SJCRH30 (cell line): ENCODE data around the gene EEF1G. TPM values are rescaled to one million over a fixed set of nuclear protein-coding genes. Genes with fewer than 3 reads are reported as not detected.
"Not testable (repeated sequence)": the region's sequence is repeated elsewhere in the genome, so short reads cannot be mapped to it uniquely, and the experiment has no call there.

Experiments used
- DNase-seq, 2 experiments: peaks; one replicate each; pipeline ENCODE4 v3.0.0-alpha.2; 2015 to 2020
- H3K27ac ChIP-seq: fragments of 250-450 bp; sonication (Bioruptor Pico); 2 replicates; pipeline ENCODE4 v1.5.1; 2020; ENCODE audit warnings: mild to moderate bottlenecking, moderate library complexity
- H3K27me3 ChIP-seq: fragments of 250-450 bp; sonication (Bioruptor Pico); 2 replicates; pipeline ENCODE4 v1.5.1; 2020; ENCODE audit warnings: mild to moderate bottlenecking, moderate library complexity
- H3K36me3 ChIP-seq: fragments of 250-450 bp; sonication (Bioruptor Pico); 2 replicates; pipeline ENCODE4 v1.5.1; 2020; ENCODE audit warnings: mild to moderate bottlenecking, moderate library complexity
- H3K4me1 ChIP-seq: fragments of 250-450 bp; sonication (Bioruptor Pico); 2 replicates; pipeline ENCODE4 v1.5.1; 2020; ENCODE audit warnings: mild to moderate bottlenecking, moderate library complexity
- H3K4me3 ChIP-seq: fragments of 250-450 bp; sonication (Bioruptor Pico); 2 replicates; pipeline ENCODE4 v1.5.1; 2020; ENCODE audit warnings: mild to moderate bottlenecking, moderate library complexity
- H3K9me3 ChIP-seq: fragments of 250-450 bp; sonication (Bioruptor Pico); replicated peaks from 2 replicates; pipeline ENCODE4 v1.5.1; 2020; ENCODE audit warnings: mild to moderate bottlenecking, moderate library complexity
- total RNA-seq: library from RNA; depleted of rRNA; stranded (reverse); fragments of >200 nt; shearing (Covaris generic); gene quantifications from 2 replicates; pipeline ENCODE4 v1.2.3, GENCODE V29; 2014; rRNA removed

The EEF1G gene, protein sequence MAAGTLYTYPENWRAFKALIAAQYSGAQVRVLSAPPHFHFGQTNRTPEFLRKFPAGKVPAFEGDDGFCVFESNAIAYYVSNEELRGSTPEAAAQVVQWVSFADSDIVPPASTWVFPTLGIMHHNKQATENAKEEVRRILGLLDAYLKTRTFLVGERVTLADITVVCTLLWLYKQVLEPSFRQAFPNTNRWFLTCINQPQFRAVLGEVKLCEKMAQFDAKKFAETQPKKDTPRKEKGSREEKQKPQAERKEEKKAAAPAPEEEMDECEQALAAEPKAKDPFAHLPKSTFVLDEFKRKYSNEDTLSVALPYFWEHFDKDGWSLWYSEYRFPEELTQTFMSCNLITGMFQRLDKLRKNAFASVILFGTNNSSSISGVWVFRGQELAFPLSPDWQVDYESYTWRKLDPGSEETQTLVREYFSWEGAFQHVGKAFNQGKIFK
- 2,270 and 2,323 TPM in 2 replicates for total RNA-seq

DNA sequence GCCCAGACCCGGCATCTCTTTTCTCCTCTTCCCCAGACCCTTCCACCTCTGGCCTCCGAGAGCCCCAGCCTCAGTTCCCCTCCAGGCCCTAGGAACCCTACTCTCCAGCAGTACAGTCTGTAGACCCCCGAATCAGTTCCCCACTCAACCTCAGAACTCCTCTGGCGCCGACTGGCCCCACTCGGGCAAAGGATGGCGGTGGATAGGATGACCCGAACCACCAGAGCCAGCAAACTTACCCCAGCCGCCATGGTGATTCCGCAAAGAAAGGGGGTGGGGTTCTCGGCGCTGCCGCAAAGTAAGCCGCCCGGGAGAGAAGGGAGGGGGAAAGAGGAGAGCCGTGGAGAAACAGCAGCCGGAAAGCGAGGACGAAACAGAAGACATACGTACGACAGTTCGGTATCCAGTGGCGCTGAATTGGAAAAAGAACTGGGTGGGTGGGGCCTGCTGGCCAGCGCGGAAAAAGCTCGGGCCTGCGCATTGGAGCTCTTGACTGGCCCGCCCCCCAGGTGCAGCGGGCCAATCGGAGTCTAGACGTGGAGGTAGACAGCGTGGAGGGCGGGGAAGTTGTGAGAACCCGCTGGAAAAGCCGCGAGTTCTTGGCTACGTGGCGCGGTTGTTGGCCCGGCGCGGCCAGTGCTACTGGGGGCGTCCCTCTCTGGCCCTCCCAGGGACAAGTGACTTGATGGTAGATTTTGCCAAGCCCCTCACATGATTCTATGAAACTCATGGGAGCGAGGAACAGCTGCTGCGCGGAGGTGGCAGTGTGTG is at the start of gene EEF1G:
EEF1G (minus strand) TSS at position 300 of the 771 bp plus-strand sequence; CDS start at position 251, 49 bp downstream.
- peaks cover 44% of the 10 kb centered on the region for H3K36me3 ChIP-seq
- peak; percentile 99 for DNase-seq
- H3K4me1 ChIP-seq = peaks cover 3% of the 10 kb centered on the region; the same call in 1 of the 2 replicates
- peak within 1 kb of the TSS; percentile 71 for H3K4me3 ChIP-seq
- H3K27ac ChIP-seq = peak within 1 kb of the TSS; percentile 72
- no peaks in the 10 kb centered on the region for H3K27me3 ChIP-seq
- no peaks in the 10 kb centered on the region for H3K9me3 ChIP-seq

DNA sequence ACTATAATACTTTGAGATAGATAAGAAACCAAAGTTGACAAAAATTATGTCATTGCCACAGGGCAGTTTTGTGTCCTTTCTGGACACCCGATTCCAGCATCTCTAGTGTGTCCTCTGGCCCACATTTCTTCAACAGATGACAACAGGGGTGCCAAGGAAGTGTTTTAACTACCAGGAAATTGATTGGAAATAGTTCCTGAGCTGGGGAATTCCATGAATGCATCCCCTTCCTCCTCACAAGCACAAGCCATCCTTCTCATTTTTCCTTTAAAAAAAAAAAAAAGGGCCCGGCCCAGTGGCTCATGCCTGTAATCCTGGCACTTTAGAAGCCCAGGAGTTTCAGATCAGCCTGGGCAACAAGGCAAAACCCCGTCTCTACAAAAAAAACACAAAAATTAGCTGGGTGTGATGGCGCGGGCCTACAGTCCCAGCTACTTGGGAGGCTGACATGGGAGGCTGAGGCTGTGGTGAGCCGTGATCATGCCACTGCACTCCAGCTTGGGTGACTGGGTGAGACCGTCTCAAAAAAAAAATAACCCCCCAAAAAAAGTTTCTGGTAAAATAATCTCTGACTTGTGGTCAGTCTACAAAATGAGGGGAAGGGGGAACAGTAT is 48.9 kb upstream of the EEF1G start:
- peak overlapping the region; percentile 69 for H3K4me3 ChIP-seq

DNA sequence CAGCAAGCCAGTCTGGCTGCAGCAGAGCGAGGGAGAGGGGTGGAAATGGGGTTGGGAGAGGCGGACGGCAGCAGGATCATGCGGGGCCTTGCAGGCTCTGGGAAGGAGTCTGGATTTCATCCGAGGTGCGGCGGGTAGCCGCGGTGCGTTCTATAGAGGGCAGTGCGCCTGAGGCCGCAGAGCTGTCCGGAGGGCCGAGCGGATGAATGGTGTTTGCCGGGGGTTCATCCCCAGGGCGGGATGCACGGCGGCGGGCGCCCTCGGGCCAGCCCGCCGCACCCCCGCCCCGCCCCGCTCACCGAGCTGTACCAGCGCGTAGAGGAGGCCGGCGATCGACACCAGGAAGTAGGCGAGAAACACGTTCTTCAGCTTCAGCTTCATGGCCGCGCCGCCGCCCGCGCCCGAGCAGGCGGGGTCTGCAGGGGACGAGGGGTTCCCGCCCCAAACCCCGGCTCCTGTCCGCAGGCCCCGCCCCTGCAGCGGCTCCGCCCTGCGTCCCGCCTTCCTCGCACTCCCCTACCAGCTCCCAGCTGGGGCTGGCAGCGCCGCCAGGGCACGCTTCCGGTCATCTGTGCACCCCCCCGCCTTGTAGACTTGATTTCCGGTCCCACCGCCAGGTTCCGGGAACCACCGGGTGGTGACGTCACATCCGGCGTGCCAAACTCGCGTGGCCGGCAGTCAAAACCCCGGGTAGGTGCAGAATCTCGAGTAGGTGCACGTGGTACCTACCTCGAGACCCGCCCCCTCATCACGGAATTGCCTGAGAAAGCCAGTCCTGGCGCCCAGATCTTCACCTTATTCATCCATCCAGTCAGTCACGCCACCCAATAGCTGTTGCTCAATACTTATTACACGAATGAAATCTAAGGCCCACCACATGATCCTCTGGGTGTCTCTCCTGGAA is 48.1 kb upstream of the EEF1G start, which contains the start of gene B3GAT3:
B3GAT3 (minus strand) TSS at position 420 of the 904 bp plus-strand sequence; CDS start at position 381, 39 bp downstream.
- Histone ChIP-seq H3K4me1 (peaks cover 5% of the 10 kb centered on the region), H3K27me3 (no peaks in the 10 kb centered on the region), H3K4me3 (peak within 1 kb of the TSS; percentile 69), H3K27ac (peak within 1 kb of the TSS; percentile 51), H3K9me3 (no peaks in the 10 kb centered on the region), H3K36me3 (peaks cover 16% of the 10 kb centered on the region)
- peak; percentile 98 to 99 for DNase-seq

More for the DNA sequence above, 48.9 kb upstream of the EEF1G start:
- Histone ChIP-seq H3K36me3 (peaks cover 23% of the 10 kb centered on the region), H3K27ac (peak overlapping the region; percentile 51), H3K9me3 (no peaks in the 10 kb centered on the region), H3K4me1 (peaks cover 5% of the 10 kb centered on the region), H3K27me3 (no peaks in the 10 kb centered on the region)
- no peak for DNase-seq

DNA sequence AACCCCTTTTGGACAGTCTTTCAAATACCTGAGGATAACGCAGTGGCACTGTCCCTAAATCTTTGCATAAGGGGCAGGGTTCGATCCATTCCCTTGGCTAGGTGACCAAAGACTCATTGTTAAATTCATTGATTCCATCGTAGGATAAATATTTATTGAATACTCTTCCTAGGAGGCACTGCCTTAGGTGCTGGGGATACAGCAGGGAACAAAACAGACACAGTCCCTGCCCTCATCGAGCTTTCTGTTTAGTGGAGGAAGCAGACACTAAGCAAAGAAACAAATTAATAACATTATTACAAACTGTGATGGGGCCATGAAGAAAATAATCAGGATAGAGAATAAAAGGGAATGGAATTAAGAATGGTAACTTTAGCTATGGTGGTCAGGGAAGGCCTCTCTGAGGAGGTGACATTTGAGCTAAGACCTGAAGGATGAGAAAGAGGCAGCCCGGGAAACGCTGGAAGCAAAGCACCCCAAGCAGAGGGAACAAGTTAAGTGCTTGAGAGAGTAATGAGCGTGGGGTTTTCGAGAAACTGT is 47.4 kb upstream of the EEF1G start:
- H3K4me1 ChIP-seq = peaks cover 5% of the 10 kb centered on the region
- peak overlapping the region; percentile 69 for H3K4me3 ChIP-seq
- H3K9me3 ChIP-seq = no peaks in the 10 kb centered on the region
- DNase-seq = no peak
- H3K27me3 ChIP-seq = no peaks in the 10 kb centered on the region
- H3K36me3 ChIP-seq = peaks cover 8% of the 10 kb centered on the region
- peak overlapping the region; percentile 51 for H3K27ac ChIP-seq

DNA sequence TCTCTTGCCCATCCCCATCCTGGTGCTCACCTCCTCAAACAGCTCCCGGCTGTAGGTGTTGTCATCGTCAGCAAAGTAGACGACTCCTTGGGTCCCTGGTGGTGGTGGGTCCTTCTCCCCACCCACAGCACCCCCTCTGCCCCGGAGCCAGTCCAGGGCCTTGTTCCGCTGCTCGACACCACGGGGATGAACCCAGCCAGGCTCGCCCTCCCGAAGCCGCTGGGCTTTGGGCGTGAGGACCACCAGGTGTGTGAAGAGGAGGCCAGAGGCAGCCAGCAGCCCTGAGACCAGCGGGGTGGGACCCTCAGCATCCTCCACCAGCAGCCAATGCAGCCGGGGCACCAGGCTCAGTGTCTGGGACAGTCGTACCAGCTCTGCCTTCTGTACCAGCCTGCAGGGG is 43.3 kb upstream of the EEF1G start:
- H3K27me3 ChIP-seq, H3K4me1 ChIP-seq, H3K27ac ChIP-seq: not testable (repeated sequence)

DNA sequence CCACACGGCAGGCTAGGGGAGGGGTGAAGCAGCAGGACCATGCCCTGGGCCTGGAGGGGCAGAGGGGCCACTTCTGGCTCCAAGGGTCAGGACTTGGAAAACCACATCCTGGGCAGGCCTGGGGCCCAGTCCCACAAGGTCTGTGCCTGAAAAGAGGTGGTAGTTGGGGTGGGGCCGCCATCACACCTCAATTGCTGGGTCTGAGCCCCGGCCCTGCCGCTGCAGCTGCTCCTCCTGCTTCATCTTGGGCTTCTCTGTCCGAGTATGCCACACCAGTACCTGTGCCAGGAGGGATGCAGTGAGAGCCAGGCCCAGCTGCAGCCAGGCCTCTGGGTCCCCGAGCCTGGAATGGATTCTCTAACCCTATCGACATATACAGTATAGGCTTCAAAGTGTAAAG is 41.8 kb upstream of the EEF1G start:
- no peak overlapping the region for H3K27ac ChIP-seq
- DNase-seq = no peak
- H3K9me3 ChIP-seq = no peaks in the 10 kb centered on the region
- H3K36me3 ChIP-seq = no peaks in the 10 kb centered on the region
- no peak overlapping the region for H3K4me3 ChIP-seq
- no peaks in the 10 kb centered on the region for H3K4me1 ChIP-seq
- H3K27me3 ChIP-seq = no peaks in the 10 kb centered on the region

More for the DNA sequence above, 43.3 kb upstream of the EEF1G start:
- not testable (repeated sequence) for H3K36me3 ChIP-seq, DNase-seq, H3K9me3 ChIP-seq, H3K4me3 ChIP-seq

DNA sequence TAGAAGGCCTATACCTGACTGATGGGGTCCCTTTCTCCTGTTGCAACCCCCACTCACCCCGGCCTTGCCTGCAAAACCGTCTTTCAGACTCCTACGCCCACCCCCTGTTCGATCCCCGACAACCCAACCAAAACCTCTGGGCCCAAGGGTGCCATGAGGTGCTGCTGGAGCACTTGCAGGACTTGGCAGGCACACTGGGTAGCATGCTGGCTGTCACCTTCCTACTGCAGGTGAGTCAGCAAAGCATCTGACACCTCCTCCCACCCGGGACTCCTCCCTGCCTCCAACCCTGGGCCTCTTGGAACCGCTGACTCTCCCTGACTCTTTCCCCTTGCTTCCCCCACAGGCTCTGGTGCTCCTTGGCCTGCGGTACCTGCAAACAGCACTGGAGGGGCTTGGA is 40.6 kb upstream of the EEF1G start:
- Histone ChIP-seq H3K36me3 (no peaks in the 10 kb centered on the region), H3K27me3 (no peaks in the 10 kb centered on the region), H3K27ac (no peak overlapping the region), H3K4me1 (no peaks in the 10 kb centered on the region), H3K4me3 (no peak overlapping the region), H3K9me3 (no peaks in the 10 kb centered on the region)
- no peak for DNase-seq

DNA sequence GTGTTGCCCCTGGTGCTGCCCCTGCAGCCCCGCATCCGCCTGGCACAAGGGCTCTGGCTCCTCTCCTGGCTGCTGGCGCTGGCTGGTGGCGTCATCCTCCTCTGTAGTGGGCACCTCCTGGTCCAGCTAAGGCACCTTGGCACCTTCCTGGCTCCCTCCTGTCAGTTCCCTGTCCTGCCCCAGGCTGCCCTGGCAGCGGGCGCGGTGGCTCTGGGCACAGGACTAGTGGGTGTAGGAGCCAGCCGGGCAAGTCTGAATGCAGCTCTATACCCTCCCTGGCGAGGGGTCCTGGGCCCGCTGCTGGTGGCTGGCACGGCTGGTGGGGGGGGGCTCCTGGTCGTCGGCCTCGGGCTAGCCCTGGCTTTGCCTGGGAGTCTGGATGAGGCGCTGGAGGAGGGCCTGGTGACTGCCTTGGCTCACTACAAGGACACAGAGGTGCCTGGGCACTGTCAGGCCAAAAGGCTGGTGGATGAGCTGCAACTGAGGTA is 39.6 kb upstream of the EEF1G start:
- Histone ChIP-seq H3K27me3 (no peaks in the 10 kb centered on the region), H3K4me1 (no peaks in the 10 kb centered on the region), H3K9me3 (no peaks in the 10 kb centered on the region), H3K4me3 (peak overlapping the region; percentile 79; the same call in 1 of the 2 replicates), H3K36me3 (no peaks in the 10 kb centered on the region), H3K27ac (no peak overlapping the region)
- DNase-seq = no peak

DNA sequence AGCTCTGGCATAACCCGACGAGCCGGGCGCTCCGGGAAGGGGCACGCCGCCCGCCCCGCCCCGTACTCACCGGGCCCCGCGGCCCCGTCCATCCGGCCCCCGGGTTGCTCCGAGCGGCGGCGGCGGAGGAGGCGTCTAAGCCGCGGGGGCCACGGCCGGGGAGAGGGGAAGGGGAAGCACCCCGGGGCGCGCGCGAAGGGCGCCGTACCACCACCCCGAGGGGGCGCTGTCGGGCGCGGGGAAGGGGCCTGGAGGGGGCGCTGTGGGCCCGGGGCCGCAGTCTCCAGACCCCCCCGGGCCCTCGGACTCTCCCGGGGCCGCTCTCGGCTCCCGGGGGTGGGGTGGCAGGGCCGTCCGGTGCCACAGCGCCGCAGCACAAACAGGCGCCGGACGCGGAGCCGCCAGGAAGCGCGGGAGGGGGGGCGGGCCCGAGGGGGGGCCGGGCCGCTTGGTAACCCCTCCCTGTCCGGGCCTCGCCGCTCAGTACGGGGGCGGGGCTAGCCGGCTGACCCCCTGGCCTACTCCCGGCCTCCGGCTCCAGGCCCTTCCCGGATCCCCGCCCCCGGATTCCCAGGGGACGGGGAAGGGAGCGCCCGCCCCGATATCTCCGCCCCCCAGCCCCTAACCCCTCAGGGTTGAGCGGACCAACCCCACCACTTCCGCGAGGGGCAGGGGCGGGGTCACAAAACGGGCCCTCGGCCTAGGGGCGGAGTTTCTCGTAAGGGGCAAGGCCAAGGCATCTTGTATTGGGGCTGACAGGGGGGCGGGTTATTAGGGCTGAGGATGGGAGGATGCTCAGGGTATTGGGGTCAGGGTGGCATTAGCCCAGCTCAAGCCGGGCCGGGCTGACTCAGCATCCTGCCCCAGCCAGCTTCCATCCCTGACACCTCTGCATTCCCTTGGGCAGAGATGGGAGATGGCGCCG is 38.9 kb upstream of the EEF1G start, which contains the start of the genes EML3 and ROM1:
EML3 (minus strand) TSS at position 410 of the 925 bp plus-strand sequence; CDS start at position 92, 318 bp downstream.
ROM1 (plus strand) TSS at position 892 of the 925 bp plus-strand sequence; CDS start at position 917, 25 bp downstream.
- Histone ChIP-seq H3K9me3 (no peaks in the 10 kb centered on the region), H3K27me3 (no peaks in the 10 kb centered on the region), H3K36me3 (no peaks in the 10 kb centered on the region), H3K4me1 (no peaks in the 10 kb centered on the region), H3K27ac (peak within 1 kb of the TSS; percentile 45), H3K4me3 (peak within 1 kb of the TSS; percentile 79)
- peak; percentile 94 for DNase-seq

DNA sequence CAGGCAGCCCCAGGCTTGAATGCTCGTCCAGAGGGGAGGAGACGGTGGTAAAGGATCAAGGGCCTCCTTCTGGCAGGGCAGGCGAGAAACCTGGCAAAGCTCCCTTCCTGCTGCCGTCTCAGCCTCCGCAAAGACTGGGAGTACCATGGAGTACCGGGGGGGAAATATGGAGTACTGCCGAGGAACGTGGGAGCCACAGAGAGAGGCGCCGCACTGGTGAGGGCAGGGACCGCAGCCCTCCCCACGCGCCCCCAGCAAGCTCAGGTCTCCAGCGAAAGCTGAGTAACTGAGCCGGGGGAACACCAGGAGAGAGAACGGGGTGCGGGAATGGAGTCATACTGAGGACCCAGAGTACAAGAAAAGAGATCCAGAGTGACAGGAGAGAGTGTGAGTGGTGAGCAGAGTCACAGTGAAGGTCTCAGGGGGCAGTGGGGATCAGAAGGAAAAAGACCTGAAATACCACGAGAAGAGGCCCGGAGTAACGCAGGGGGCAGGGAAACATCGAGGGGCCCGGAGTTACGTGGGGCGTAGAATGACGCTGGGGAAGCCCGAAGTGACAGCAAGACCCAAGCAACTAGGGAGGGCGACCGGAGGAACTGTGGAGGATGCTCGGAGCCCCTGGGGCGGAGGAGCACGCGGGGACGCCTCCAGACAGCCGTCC is 38.1 kb upstream of the EEF1G start:
- Histone ChIP-seq H3K4me3 (peak overlapping the region; percentile 79), H3K4me1 (no peaks in the 10 kb centered on the region), H3K36me3 (no peaks in the 10 kb centered on the region), H3K9me3 (no peaks in the 10 kb centered on the region), H3K27ac (peak overlapping the region; percentile 45), H3K27me3 (no peaks in the 10 kb centered on the region)
- DNase-seq = peak; percentile 54 to 62

DNA sequence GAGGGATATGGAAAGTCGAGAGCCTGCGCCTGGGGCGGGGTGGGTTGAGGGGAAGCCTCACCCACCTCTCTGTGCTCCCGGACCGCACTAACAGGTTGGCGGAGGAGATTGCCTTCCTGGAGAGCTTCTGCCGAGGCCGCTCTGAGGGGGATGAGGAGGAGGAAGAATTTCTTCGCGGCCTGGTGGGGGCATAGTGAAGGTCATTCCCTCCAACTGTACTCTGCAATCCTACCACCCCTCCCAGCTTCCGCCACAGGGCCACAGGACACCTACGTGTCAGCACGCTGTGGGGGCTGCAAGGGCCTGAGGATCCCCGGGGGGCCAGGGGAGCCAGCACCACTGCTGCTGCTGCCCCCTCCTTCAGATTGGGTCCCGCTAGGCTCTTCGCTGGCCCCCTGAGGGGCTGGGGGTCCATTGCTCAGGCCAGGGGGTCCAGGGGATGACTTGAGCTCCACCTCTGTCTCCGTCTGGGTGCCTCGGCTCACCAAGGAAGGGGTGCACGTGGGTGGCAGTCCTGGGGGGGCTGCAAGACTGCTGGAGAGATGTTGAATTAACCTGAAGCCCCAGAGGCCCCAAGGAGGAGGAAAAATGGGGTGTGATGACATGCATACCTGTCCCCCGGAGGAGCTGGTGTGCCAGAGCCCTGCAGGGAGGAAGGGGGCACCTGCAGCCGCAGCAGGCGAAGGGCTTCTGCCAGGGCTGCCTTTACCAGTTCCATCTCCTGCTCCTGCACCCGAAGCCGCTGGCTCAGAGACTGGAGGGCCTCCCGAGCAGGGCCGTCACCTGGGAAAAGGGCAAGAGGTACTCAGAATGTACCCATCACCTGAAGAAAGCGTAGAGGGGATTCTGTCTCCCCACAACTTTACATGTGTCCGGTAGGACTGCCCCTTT is 37.4 kb upstream of the EEF1G start:
- Histone ChIP-seq H3K27ac (peak overlapping the region; percentile 45; the same call in 1 of the 2 replicates), H3K4me1 (no peaks in the 10 kb centered on the region), H3K4me3 (peak overlapping the region; percentile 79), H3K27me3 (no peaks in the 10 kb centered on the region), H3K36me3 (no peaks in the 10 kb centered on the region), H3K9me3 (no peaks in the 10 kb centered on the region)
- no peak for DNase-seq
